ENCODE measurements around the gene CD300LG. TPM values are rescaled to one million over a fixed set of nuclear protein-coding genes. Genes with fewer than 3 reads are reported as not detected.

CD300LG gene
- polyA plus RNA-seq, 3 donors, result not detected

- H3K4me1 ChIP-seq (ENCODE audit: control insufficient read depth in 1 of 2, insufficient read depth in 2 of 2, low read length in 2 of 2), result no peaks in the 10 kb centered on the region
- no peaks in the 10 kb centered on the region for H3K27me3 ChIP-seq (ENCODE audit: control insufficient read depth in 2 of 2, insufficient read depth in 2 of 2, low read length in 2 of 2)
- intact Hi-C loops (cut with micrococcal nuclease), result no loop called here
- H3K36me3 ChIP-seq (replicated peaks in 1 of 2; ENCODE audit: control insufficient read depth in 1 of 2, insufficient read depth in 2 of 2, low read length in 2 of 2), result no peaks in the 10 kb centered on the region
- Mint-ChIP-seq H3K9me3 (no peaks in the 10 kb centered on the region), H3K27me3 (ENCODE audit: low read depth in 3 of 3) (peaks cover 0 to 1% (median 0%) of the 10 kb centered on the region in 3 donors), H3K4me1 (peaks cover 4% of the 10 kb centered on the region), H3K27ac (no peak overlapping the region), H3K4me3 (no peak overlapping the region), H3K36me3 (peaks cover 4 to 8% of the 10 kb centered on the region in 2 donors)
- no peak overlapping the region for H2AFZ ChIP-seq (ENCODE audit: insufficient read depth, low read depth, low read length, poor library complexity, severe bottlenecking)
- no peak overlapping the region for H3K27ac ChIP-seq (ENCODE audit: low read depth in 1 of 2, low read length in 2 of 2)
- TF ChIP-seq, protein P1, sequence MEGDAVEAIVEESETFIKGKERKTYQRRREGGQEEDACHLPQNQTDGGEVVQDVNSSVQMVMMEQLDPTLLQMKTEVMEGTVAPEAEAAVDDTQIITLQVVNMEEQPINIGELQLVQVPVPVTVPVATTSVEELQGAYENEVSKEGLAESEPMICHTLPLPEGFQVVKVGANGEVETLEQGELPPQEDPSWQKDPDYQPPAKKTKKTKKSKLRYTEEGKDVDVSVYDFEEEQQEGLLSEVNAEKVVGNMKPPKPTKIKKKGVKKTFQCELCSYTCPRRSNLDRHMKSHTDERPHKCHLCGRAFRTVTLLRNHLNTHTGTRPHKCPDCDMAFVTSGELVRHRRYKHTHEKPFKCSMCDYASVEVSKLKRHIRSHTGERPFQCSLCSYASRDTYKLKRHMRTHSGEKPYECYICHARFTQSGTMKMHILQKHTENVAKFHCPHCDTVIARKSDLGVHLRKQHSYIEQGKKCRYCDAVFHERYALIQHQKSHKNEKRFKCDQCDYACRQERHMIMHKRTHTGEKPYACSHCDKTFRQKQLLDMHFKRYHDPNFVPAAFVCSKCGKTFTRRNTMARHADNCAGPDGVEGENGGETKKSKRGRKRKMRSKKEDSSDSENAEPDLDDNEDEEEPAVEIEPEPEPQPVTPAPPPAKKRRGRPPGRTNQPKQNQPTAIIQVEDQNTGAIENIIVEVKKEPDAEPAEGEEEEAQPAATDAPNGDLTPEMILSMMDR (IDR thresholded peaks at IDR 0.05), result no peak
- H4K20me1 ChIP-seq (ENCODE audit: insufficient read depth, low read length), result no peaks in the 10 kb centered on the region
- no peak overlapping the region for H3K4me3 ChIP-seq (replicated peaks in 1 of 3; ENCODE audit: low read depth in 2 of 3, low read length in 3 of 3)
- H3K4me2 ChIP-seq (replicated peaks; ENCODE audit: extremely low read depth, low read length, poor library complexity, severe bottlenecking), result no peak overlapping the region
- no peak overlapping the region for H3K9ac ChIP-seq (ENCODE audit: insufficient read depth, low read length, poor library complexity, severe bottlenecking)
- no peaks in the 10 kb centered on the region for H3K9me3 ChIP-seq (replicated peaks in 1 of 2; ENCODE audit: control insufficient read depth in 1 of 2, insufficient read depth in 1 of 2, low read length in 2 of 2)
- no peak for DNase-seq
- 90% methylated on average over 4 of the region's 10 CpGs for WGBS (ENCODE audit: insufficient coverage)
- H3K79me2 ChIP-seq (ENCODE audit: insufficient read depth, low read length), result no peaks in the 10 kb centered on the region
These were observed 23.5 kb upstream of the CD300LG start for GRCh38 chr17:43823350-43824084.

DNA sequence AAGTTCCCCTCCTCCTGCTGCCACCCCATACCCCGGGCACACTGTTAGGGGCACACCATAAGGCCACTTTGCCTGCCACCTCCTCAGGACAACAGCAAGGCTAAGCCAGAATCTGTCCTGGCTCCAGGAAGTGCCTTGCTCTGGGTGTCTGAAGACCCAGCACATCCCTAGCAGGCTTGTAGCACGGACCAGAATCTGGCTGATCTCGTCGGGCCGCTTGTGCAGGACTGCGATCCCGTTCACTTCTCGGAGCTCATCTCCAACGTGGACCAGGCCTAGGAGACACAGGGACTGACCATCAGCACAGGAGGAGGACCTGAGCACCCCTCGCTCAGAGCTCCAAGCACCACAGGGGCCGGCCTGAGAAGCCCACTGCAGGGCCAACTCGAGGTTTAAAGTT is 21.4 kb upstream of the CD300LG start:
- Mint-ChIP-seq H3K27ac (no peak overlapping the region), H3K27me3 (ENCODE audit: low read depth in 3 of 3) (peaks cover 0 to 3% (median 0%) of the 10 kb centered on the region in 3 donors), H3K4me3 (no peak overlapping the region), H3K4me1 (no peaks in the 10 kb centered on the region), H3K9me3 (no peaks in the 10 kb centered on the region), H3K36me3 (peaks cover 6 to 7% of the 10 kb centered on the region in 2 donors)
- H3K27me3 ChIP-seq (ENCODE audit: control insufficient read depth in 2 of 2, insufficient read depth in 2 of 2, low read length in 2 of 2), result no peaks in the 10 kb centered on the region
- TF ChIP-seq, protein P1 (IDR thresholded peaks at IDR 0.05), result no peak
- no peaks in the 10 kb centered on the region for H3K79me2 ChIP-seq (ENCODE audit: insufficient read depth, low read length)
- no peaks in the 10 kb centered on the region for H3K4me1 ChIP-seq (ENCODE audit: control insufficient read depth in 1 of 2, insufficient read depth in 2 of 2, low read length in 2 of 2)
- H4K20me1 ChIP-seq (ENCODE audit: insufficient read depth, low read length), result no peaks in the 10 kb centered on the region
- no peaks in the 10 kb centered on the region for H3K36me3 ChIP-seq (replicated peaks in 1 of 2; ENCODE audit: control insufficient read depth in 1 of 2, insufficient read depth in 2 of 2, low read length in 2 of 2)
- WGBS (ENCODE audit: insufficient coverage), result 96% methylated on average over 11 of the region's 12 CpGs
- no peak overlapping the region for H3K4me3 ChIP-seq (replicated peaks in 1 of 3; ENCODE audit: low read depth in 2 of 3, low read length in 3 of 3)
- H3K9ac ChIP-seq (ENCODE audit: insufficient read depth, low read length, poor library complexity, severe bottlenecking), result no peak overlapping the region
- no peak overlapping the region for H2AFZ ChIP-seq (ENCODE audit: insufficient read depth, low read depth, low read length, poor library complexity, severe bottlenecking)
- H3K4me2 ChIP-seq (replicated peaks; ENCODE audit: extremely low read depth, low read length, poor library complexity, severe bottlenecking), result no peak overlapping the region
- H3K9me3 ChIP-seq (replicated peaks in 1 of 2; ENCODE audit: control insufficient read depth in 1 of 2, insufficient read depth in 1 of 2, low read length in 2 of 2), result no peaks in the 10 kb centered on the region
- no peak overlapping the region for H3K27ac ChIP-seq (ENCODE audit: low read depth in 1 of 2, low read length in 2 of 2)
- intact Hi-C loops (cut with micrococcal nuclease), result no loop called here
- no peak for DNase-seq
